ENCODE data around the gene COL26A1.

Gene COL26A1

GRCh38 chr7:101596898-101597297, 234.2 kb downstream of the COL26A1 start:
- no peak overlapping the region for H3K4me3 ChIP-seq (ENCODE audit: low read depth, low read length)
- no peak for TF ChIP-seq CTCF (IDR thresholded peaks at IDR 0.05; ENCODE audit: control insufficient read depth, extremely low read depth, insufficient read depth)
- DNase-seq (ENCODE audit: low read depth): no peak

- no peak overlapping the region for H3K4me3 ChIP-seq (ENCODE audit: low read depth, low read length)
- no peak for TF ChIP-seq CTCF (IDR thresholded peaks at IDR 0.05; ENCODE audit: control insufficient read depth, extremely low read depth, insufficient read depth)
- DNase-seq (ENCODE audit: low read depth): no peak
Observed at GRCh38 chr7:101597941-101598340, 235.3 kb downstream of the COL26A1 start.

GRCh38 chr7:101598422-101598985, 235.8 kb downstream of the COL26A1 start:
- H3K4me3 ChIP-seq (ENCODE audit: low read depth, low read length): no peak overlapping the region
- no peak for TF ChIP-seq CTCF (IDR thresholded peaks at IDR 0.05; ENCODE audit: control insufficient read depth, extremely low read depth, insufficient read depth)
- no peak for DNase-seq (ENCODE audit: low read depth)

GRCh38 chr7:101598986-101599771, 236.5 kb downstream of the COL26A1 start:
- no peak for DNase-seq (ENCODE audit: low read depth)
- no peak overlapping the region for H3K4me3 ChIP-seq (ENCODE audit: low read depth, low read length)
- no peak for TF ChIP-seq CTCF (IDR thresholded peaks at IDR 0.05; ENCODE audit: control insufficient read depth, extremely low read depth, insufficient read depth)

GRCh38 chr7:101599787-101600186, 237.1 kb downstream of the COL26A1 start:
- H3K4me3 ChIP-seq (ENCODE audit: low read depth, low read length): no peak overlapping the region
- TF ChIP-seq CTCF (IDR thresholded peaks at IDR 0.05; ENCODE audit: control insufficient read depth, extremely low read depth, insufficient read depth): no peak
- no peak for DNase-seq (ENCODE audit: low read depth)

- no peak for DNase-seq (ENCODE audit: low read depth)
- no peak for TF ChIP-seq CTCF (IDR thresholded peaks at IDR 0.05; ENCODE audit: control insufficient read depth, extremely low read depth, insufficient read depth)
- no peak overlapping the region for H3K4me3 ChIP-seq (ENCODE audit: low read depth, low read length)
Observed at GRCh38 chr7:101602082-101602481, 239.4 kb downstream of the COL26A1 start.

All from LNCaP clone FGC (cell line).